Measurements from ENCODE around the gene ARL16. TPM values are rescaled to one million over a fixed set of nuclear protein-coding genes. Genes with fewer than 3 reads are reported as not detected.

The ARL16 gene
- total RNA-seq, 1 experiment from 2014 or later, result 46.7 TPM

GRCh38 chr17:81711814-81712467, 28.3 kb upstream of the ARL16 start, which contains the start of gene SLC25A10 (continued):
- TF ChIP-seq ZNF219 (CRISPR knock-in tag; IDR thresholded peaks at IDR 0.05; ENCODE audit: borderline replicate concordance) (no peak), GRHL2 (CRISPR knock-in tag; IDR thresholded peaks at IDR 0.05; ENCODE audit: insufficient replicate concordance, severe bottlenecking) (no peak), ZMAT4 (CRISPR knock-in tag; IDR thresholded peaks at IDR 0.05) (no peak), HMGA2 (CRISPR knock-in tag; IDR thresholded peaks at IDR 0.05) (no peak), ATF3 (CRISPR knock-in tag; conservative IDR thresholded peaks at IDR 0.05) (no peak), NR3C1 (CRISPR knock-in tag; conservative IDR thresholded peaks at IDR 0.05; ENCODE audit: low read depth) (no peak), CREM (CRISPR knock-in tag; IDR thresholded peaks at IDR 0.05) (no peak), STAT6 (CRISPR knock-in tag; conservative IDR thresholded peaks at IDR 0.05; ENCODE audit: low read depth) (no peak), ZNF138 (CRISPR knock-in tag; conservative IDR thresholded peaks at IDR 0.05) (no peak), SP1 (CRISPR knock-in tag; conservative IDR thresholded peaks at IDR 0.05) (peak; percentile 96), CDX4 (CRISPR knock-in tag; IDR thresholded peaks at IDR 0.05; ENCODE audit: borderline replicate concordance) (no peak), ZBTB21 (CRISPR knock-in tag; IDR thresholded peaks at IDR 0.05; ENCODE audit: borderline replicate concordance) (no peak)

- ATAC-seq, result peak; percentile 1
- Mint-ChIP-seq H3K27me3 (ENCODE audit: low read depth) (peaks cover 2% of the 10 kb centered on the region; the same call in 1 of the 2 replicates), H3K4me1 (peaks cover 24% of the 10 kb centered on the region), H3K9me3 (no peaks in the 10 kb centered on the region), H3K4me3 (peak overlapping the region; percentile 79), H3K27ac (peak overlapping the region; percentile 68; the same call in 1 of the 2 replicates), H3K36me3 (peaks cover 13% of the 10 kb centered on the region)
- CTCF ChIA-PET, result interaction anchor here (0.7 to 2.1 kb wide), 9 partner anchors 9 to 159 kb away, joined by 3 to 8 read pairs (median 4); partner anchors contain the start of gene P4HB
- no peak for DNase-seq (ENCODE audit: low spot score)
- POLR2A ChIA-PET, result interaction anchor here (0.6 to 2.3 kb wide), 5 partner anchors 8 to 619 kb away, joined by 3 to 11 read pairs (median 5); partner anchors contain the start of gene MRPL12
- peak; percentile 72; the same call in 1 of the 2 replicates for TF ChIP-seq PRRX2 (CRISPR knock-in tag; IDR thresholded peaks at IDR 0.05)
- no peak for TF ChIP-seq ZBTB43 (CRISPR knock-in tag; IDR thresholded peaks at IDR 0.05)
- no peak for TF ChIP-seq AR (CRISPR knock-in tag; IDR thresholded peaks at IDR 0.05)
- TF ChIP-seq ETV6 (CRISPR knock-in tag; IDR thresholded peaks at IDR 0.05), result peak; percentile 90; the same call in 1 of the 2 replicates
- TF ChIP-seq ZNF423 (CRISPR knock-in tag; IDR thresholded peaks at IDR 0.05), result peak; percentile 60; the same call in 1 of the 2 replicates
- peak; percentile 66; the same call in 1 of the 2 replicates for TF ChIP-seq CREB1 (CRISPR knock-in tag; IDR thresholded peaks at IDR 0.05)
- TF ChIP-seq TP53 (CRISPR knock-in tag; IDR thresholded peaks at IDR 0.05), result no peak
- 0 out of 2 replicates have a peak, but pooled peaks have one; percentile 44 for TF ChIP-seq TEAD1 (CRISPR knock-in tag; IDR thresholded peaks at IDR 0.05)
- 0 out of 2 replicates have a peak, but pooled peaks have one; percentile 15 for TF ChIP-seq SP1 (CRISPR knock-in tag; conservative IDR thresholded peaks at IDR 0.05)
- TF ChIP-seq ATF6 (CRISPR knock-in tag; IDR thresholded peaks at IDR 0.05), result no peak
- TF ChIP-seq JUN (CRISPR knock-in tag; IDR thresholded peaks at IDR 0.05), result no peak
These were observed 27.1 kb upstream of the ARL16 start for GRCh38 chr17:81710514-81711308.
